Breast epithelium (tissue), 4 donors: ENCODE measurements around the gene TMEM163. TPM values are rescaled to one million over a fixed set of nuclear protein-coding genes. Genes with fewer than 3 reads are reported as not detected.

Source experiments
- DNase-seq, 2 donors: peaks; one replicate each; pipeline ENCODE4 v3.0.0-alpha.2; 2019; ENCODE audit warnings: low spot score in 2 of 2
- H3K27ac ChIP-seq, 2 donors: fragments of 200-600 bp; sonication (generic) in 1 of 2; one replicate each; pipeline ENCODE4 v1.5.1; 2016 to 2019; ENCODE audit warnings: mild to moderate bottlenecking in 1 of 2
- H3K27me3 ChIP-seq, 2 donors: fragments of 200-600 bp; sonication (generic) in 1 of 2; one replicate each; pipeline versions ENCODE4 v1.5.1 to v1.6.0; 2017 to 2019; ENCODE audit warnings: control low read depth in 1 of 2, mild to moderate bottlenecking in 1 of 2
- H3K36me3 ChIP-seq: fragments of 200-600 bp; one replicate; pipeline ENCODE4 v1.5.1; 2019
- H3K4me1 ChIP-seq, 2 donors: fragments of 200-600 bp; sonication (generic); one replicate each; pipeline ENCODE4 v1.5.1; 2016 to 2019; ENCODE audit warnings: control low read depth in 1 of 2
- H3K4me3 ChIP-seq, 3 donors: fragments of 200-600 bp; sonication (generic); 1 replicate in 2 of 3; 2 replicates in 1 of 3; pipeline ENCODE4 v1.5.1; 2016 to 2019; ENCODE audit warnings: mild to moderate bottlenecking in 3 of 3, moderate library complexity in 2 of 3
- H3K9me3 ChIP-seq, 2 donors: fragments of 200-600 bp; sonication (generic) in 1 of 2; one replicate each; pipeline ENCODE4 v1.5.1; 2016 to 2019; ENCODE audit warnings: control low read depth in 1 of 2
- POLR2A ChIP-seq: fragments of 450-650 bp; IDR thresholded peaks from one replicate; pipeline ENCODE4 v1.6.1; 2016; ENCODE audit warnings: antibody characterized with exemption, mild to moderate bottlenecking, moderate library complexity
- POLR2AphosphoS5 ChIP-seq, 3 donors: sonication (generic); formaldehyde crosslinking; IDR thresholded peaks; one replicate each; pipeline ENCODE4 v1.6.1; 2017; ENCODE audit warnings: antibody characterized with exemption in 3 of 3
- intact Hi-C: fragments of 100-400 bp; cut with DNase I; formaldehyde crosslinking; loops from one replicate; pipeline ENCODE4 v1.15.1; 2023; ENCODE audit warnings: low total_unique reads
- total RNA-seq, 3 donors: library from RNA; depleted of rRNA; stranded (reverse); fragments of >200 nt; gene quantifications; one replicate each; pipeline ENCODE4 v1.1.0, GENCODE V29; 2016
- TF ChIP-seq, protein P1 (sequence below), 3 donors: fragments of 450-650 bp; IDR thresholded peaks; one replicate each; pipeline ENCODE4 v1.5.1; 2016 to 2017; ENCODE audit warnings: antibody characterized with exemption in 3 of 3, mild to moderate bottlenecking in 3 of 3, moderate library complexity in 3 of 3

TMEM163 gene
- total RNA-seq, 3 donors from 2014 or later: 0.32 to 1.5 (median 0.66) TPM

DNA sequence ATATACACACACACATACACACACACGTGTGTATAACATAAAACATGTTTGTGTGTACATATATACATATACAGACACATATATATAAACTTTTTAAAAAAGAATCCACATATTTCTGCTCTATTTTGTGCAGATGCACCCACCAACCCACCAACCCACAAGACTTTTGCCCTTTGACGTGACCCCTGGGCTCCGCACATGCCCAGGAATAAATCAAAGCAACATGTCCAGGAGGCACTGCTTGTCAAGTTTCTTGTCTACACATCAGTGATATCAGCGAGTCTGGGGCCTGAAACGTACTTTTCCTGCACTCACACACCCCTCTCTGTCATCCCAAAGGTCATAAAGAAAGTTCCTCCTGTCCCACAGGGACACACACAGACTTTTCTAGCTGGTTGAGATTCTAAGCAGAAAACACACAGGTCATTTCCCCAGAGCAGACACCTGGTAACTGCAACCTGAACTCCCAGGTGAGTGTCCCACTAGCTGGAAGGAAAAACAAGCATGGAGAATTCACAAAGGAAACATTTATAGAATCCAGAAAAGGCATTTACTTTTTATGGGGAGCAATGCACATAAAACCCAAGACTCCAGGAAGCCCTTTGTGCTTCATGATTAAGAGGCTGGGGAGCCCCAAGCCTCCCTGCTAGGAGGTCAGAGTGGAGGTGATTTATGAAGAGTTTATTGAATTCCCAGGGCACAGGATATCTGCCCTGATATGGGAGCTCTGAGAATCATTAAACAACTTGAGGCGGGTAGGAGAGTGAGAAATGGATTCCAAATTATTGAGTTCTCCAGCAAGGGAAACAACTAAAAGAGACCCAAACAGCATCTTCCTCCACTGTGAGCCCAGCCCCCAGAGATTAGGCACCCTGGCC, 253.3 kb downstream of the TMEM163 start:
- Histone ChIP-seq H3K9me3 (no peaks in the 10 kb centered on the region), H3K27ac (no peak overlapping the region), H3K4me1 (no peaks in the 10 kb centered on the region), H3K4me3 (no peak overlapping the region), H3K27me3 (no peaks in the 10 kb centered on the region), H3K36me3 (no peaks in the 10 kb centered on the region)
- intact Hi-C loops: no loop called here
- TF ChIP-seq POLR2AphosphoS5 (IDR thresholded peaks at IDR 0.05) (no peak), POLR2A (no peak)
- TF ChIP-seq, protein P1, sequence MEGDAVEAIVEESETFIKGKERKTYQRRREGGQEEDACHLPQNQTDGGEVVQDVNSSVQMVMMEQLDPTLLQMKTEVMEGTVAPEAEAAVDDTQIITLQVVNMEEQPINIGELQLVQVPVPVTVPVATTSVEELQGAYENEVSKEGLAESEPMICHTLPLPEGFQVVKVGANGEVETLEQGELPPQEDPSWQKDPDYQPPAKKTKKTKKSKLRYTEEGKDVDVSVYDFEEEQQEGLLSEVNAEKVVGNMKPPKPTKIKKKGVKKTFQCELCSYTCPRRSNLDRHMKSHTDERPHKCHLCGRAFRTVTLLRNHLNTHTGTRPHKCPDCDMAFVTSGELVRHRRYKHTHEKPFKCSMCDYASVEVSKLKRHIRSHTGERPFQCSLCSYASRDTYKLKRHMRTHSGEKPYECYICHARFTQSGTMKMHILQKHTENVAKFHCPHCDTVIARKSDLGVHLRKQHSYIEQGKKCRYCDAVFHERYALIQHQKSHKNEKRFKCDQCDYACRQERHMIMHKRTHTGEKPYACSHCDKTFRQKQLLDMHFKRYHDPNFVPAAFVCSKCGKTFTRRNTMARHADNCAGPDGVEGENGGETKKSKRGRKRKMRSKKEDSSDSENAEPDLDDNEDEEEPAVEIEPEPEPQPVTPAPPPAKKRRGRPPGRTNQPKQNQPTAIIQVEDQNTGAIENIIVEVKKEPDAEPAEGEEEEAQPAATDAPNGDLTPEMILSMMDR (IDR thresholded peaks at IDR 0.05): no peak
- no peak for DNase-seq

DNA sequence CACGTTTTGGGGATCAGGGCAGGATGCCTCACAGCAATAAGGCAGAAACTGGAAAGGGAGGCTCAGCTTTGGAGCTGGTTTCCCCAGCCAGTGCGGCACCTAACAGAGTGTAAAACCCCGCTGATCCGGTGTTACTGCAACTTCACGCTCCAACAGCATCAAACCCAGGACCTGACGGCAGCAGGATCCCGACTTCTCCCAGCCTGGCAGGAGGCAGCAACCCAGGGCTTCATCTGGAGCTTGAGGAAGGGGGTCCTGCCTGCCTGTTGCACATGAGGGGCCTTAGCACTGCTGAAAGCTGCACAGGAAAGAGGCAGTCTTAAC, 255.1 kb downstream of the TMEM163 start:
- Histone ChIP-seq H3K36me3 (no peaks in the 10 kb centered on the region), H3K4me1 (no peaks in the 10 kb centered on the region), H3K27me3 (no peaks in the 10 kb centered on the region), H3K9me3 (no peaks in the 10 kb centered on the region), H3K27ac (no peak overlapping the region), H3K4me3 (no peak overlapping the region)
- no peak for DNase-seq
- intact Hi-C loops: no loop called here
- TF ChIP-seq POLR2AphosphoS5 (IDR thresholded peaks at IDR 0.05) (no peak), POLR2A (no peak)
- TF ChIP-seq, protein P1 (IDR thresholded peaks at IDR 0.05): no peak

DNA sequence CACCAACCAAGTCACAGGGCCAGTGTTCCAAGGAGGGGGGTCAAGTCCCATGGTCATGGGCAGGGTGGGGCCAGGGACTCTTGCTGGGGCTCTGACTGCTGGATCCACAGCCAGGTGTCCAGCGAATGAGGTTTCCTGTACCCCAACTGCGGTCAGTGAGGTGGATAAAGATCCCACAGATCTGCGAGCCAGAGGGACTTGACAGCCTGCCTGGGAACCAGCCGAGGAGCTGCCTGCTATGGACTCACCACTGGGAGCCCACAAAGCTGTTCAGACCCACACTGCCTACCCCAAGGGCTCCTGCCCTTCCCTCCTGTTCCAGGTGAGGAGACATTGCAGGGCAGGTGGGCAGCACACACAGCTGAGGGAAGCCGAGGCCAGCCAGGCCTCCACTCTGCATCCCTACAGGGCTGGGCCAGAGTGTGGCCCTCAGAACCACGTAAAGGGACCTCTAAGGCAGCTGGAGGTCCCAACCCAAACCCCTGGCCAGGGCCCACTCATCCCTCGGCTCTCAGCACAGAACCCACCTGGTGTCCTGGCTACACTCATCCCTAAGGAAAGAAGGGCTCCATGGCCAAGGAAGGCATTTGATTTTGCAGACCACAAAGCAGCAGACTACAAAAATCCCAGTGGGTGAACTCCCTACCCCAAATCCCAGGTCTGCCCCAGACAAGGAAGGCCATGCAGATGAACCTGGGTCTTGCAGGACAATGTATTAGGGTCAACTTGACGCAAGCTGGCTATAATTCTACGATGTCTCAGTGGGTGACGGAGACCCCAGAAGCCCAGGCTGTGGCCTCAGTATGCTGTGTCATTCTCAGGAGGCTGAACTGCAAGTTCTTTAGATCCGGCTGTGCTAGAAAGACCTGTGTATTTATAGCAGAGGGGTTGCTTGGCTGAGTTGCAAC, 255.8 kb downstream of the TMEM163 start:
- Histone ChIP-seq H3K27me3 (no peaks in the 10 kb centered on the region), H3K4me3 (no peak overlapping the region), H3K36me3 (no peaks in the 10 kb centered on the region), H3K27ac (no peak overlapping the region), H3K9me3 (no peaks in the 10 kb centered on the region), H3K4me1 (no peaks in the 10 kb centered on the region)
- DNase-seq: no peak
- intact Hi-C loops: no loop called here
- TF ChIP-seq, protein P1 (IDR thresholded peaks at IDR 0.05): no peak
- no peak for TF ChIP-seq POLR2AphosphoS5 (IDR thresholded peaks at IDR 0.05)
- no peak for TF ChIP-seq POLR2A

DNA sequence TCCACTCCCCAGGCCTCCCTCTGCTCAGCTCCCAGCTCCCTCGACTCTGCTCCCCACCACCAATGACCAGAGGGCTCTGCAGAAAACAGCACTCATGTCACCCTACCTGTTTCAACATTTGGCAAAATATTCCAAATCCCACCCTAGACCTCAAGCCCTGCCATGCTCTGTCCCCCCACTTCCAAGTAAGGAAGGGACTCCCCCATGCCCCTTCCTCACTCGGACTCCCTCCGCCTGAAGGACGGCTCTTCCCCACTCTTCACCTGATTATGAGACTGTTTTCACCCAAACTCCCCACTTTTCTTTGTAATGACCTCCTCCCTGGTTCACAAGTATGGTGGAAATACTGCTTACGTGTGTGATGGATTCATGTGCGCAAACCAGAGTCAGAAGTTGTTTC, 256.5 kb downstream of the TMEM163 start:
- TF ChIP-seq POLR2A (no peak), POLR2AphosphoS5 (IDR thresholded peaks at IDR 0.05) (no peak)
- TF ChIP-seq, protein P1 (IDR thresholded peaks at IDR 0.05): no peak
- H3K4me3 ChIP-seq: no peak overlapping the region
- no peak overlapping the region for H3K27ac ChIP-seq
- H3K36me3 ChIP-seq: no peaks in the 10 kb centered on the region
- H3K4me1 ChIP-seq: no peaks in the 10 kb centered on the region
- intact Hi-C loops: no loop called here
- no peak for DNase-seq
- no peaks in the 10 kb centered on the region for H3K27me3 ChIP-seq
- H3K9me3 ChIP-seq: no peaks in the 10 kb centered on the region

DNA sequence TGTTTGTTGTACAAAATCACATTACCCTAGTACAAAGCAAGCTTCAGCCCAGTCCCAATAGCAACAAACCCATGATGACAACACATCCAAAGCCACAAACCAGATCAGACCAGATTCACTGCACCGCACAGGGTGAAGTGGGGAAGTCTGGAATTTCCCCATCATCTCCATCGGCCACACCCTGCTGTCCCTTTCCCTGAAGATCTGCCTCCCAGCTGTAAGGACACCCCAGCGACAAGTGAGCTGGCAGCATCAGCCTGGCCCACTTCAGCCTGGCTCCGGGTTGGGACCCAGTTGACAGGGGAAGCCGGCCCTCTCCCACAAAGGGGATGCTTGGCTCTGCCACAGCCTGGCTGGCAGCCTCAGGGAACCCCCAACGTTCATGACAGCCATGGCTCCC, 257.3 kb downstream of the TMEM163 start:
- H3K4me1 ChIP-seq: no peaks in the 10 kb centered on the region
- intact Hi-C loops: no loop called here
- no peaks in the 10 kb centered on the region for H3K27me3 ChIP-seq
- TF ChIP-seq, protein P1 (IDR thresholded peaks at IDR 0.05): no peak
- TF ChIP-seq POLR2A (no peak), POLR2AphosphoS5 (IDR thresholded peaks at IDR 0.05) (no peak)
- DNase-seq: no peak
- H3K27ac ChIP-seq: no peak overlapping the region
- no peaks in the 10 kb centered on the region for H3K9me3 ChIP-seq
- no peak overlapping the region for H3K4me3 ChIP-seq
- no peaks in the 10 kb centered on the region for H3K36me3 ChIP-seq
